ENCODE results near the gene LAD1. TPM values are rescaled to one million over a fixed set of nuclear protein-coding genes. Genes with fewer than 3 reads are reported as not detected.

Gene LAD1
- total RNA-seq, 2 donors from 2014 or later = 13.5 to 13.6 TPM

- Histone ChIP-seq H3K27me3 (ENCODE audit: control insufficient read depth, insufficient read depth, low read length, poor library complexity, severe bottlenecking) (no peaks in the 10 kb centered on the region), H3K9ac (ENCODE audit: extremely low read depth, low read length, poor library complexity, severe bottlenecking) (no peak overlapping the region), H3K36me3 (ENCODE audit: control insufficient read depth, insufficient read depth, low read length) (no peaks in the 10 kb centered on the region), H3K4me1 (ENCODE audit: control insufficient read depth, insufficient read depth, low read length) (peaks cover 8% of the 10 kb centered on the region), H3K9me3 (ENCODE audit: control insufficient read depth, low read length) (no peaks in the 10 kb centered on the region), H3K4me3 (ENCODE audit: low read length) (no peak overlapping the region), H3K27ac (ENCODE audit: low read depth, low read length) (no peak overlapping the region)
- H3K4me1 Mint-ChIP-seq = peaks cover 10% of the 10 kb centered on the region
- no peaks in the 10 kb centered on the region for H3K36me3 Mint-ChIP-seq (ENCODE audit: low read depth)
- 93 to 100% methylated on average over 4 to 6 of the region's 6 CpGs for WGBS, 2 experiments (ENCODE audit: insufficient coverage in 1 of 2, insufficient read length in 1 of 2)
- no peak for TF ChIP-seq CTCF (conservative IDR thresholded peaks at IDR 0.05)
- no peak overlapping the region for H3K27ac Mint-ChIP-seq
- H3K27me3 Mint-ChIP-seq (ENCODE audit: insufficient read depth) = peaks cover 3% of the 10 kb centered on the region
- H3K9me3 Mint-ChIP-seq = peaks cover 3% of the 10 kb centered on the region
- no peak for DNase-seq
- no peak overlapping the region for H3K4me3 Mint-ChIP-seq
These were observed 46.2 kb upstream of the LAD1 start for GRCh38 chr1:201445310-201445709.

- Histone ChIP-seq H3K4me1 (ENCODE audit: control insufficient read depth, insufficient read depth, low read length) (peaks cover 5% of the 10 kb centered on the region), H3K9ac (ENCODE audit: extremely low read depth, low read length, poor library complexity, severe bottlenecking) (no peak overlapping the region), H3K36me3 (ENCODE audit: control insufficient read depth, insufficient read depth, low read length) (no peaks in the 10 kb centered on the region), H3K27me3 (ENCODE audit: control insufficient read depth, insufficient read depth, low read length, poor library complexity, severe bottlenecking) (no peaks in the 10 kb centered on the region), H3K9me3 (ENCODE audit: control insufficient read depth, low read length) (no peaks in the 10 kb centered on the region), H3K4me3 (ENCODE audit: low read length) (no peak overlapping the region), H3K27ac (ENCODE audit: low read depth, low read length) (no peak overlapping the region)
- Mint-ChIP-seq H3K27me3 (ENCODE audit: insufficient read depth) (peaks cover 3% of the 10 kb centered on the region), H3K27ac (no peak overlapping the region), H3K4me1 (peaks cover 10% of the 10 kb centered on the region), H3K36me3 (ENCODE audit: low read depth) (no peaks in the 10 kb centered on the region), H3K9me3 (peaks cover 3% of the 10 kb centered on the region), H3K4me3 (no peak overlapping the region)
- 76 to 81% methylated on average over 4 of the region's 4 CpGs for WGBS, 2 experiments (ENCODE audit: insufficient coverage in 1 of 2, insufficient read length in 1 of 2)
- no peak for TF ChIP-seq CTCF (conservative IDR thresholded peaks at IDR 0.05)
- DNase-seq = no peak
These were observed 45.7 kb upstream of the LAD1 start for GRCh38 chr1:201444792-201445191.

- no peak overlapping the region for H3K27ac Mint-ChIP-seq
- no peak overlapping the region for H3K9ac ChIP-seq (ENCODE audit: extremely low read depth, low read length, poor library complexity, severe bottlenecking)
- no peaks in the 10 kb centered on the region for H3K36me3 Mint-ChIP-seq (ENCODE audit: low read depth)
- H3K9me3 Mint-ChIP-seq = peaks cover 3% of the 10 kb centered on the region
- H3K4me1 Mint-ChIP-seq = peaks cover 4% of the 10 kb centered on the region
- no peaks in the 10 kb centered on the region for H3K27me3 ChIP-seq (ENCODE audit: control insufficient read depth, insufficient read depth, low read length, poor library complexity, severe bottlenecking)
- H3K4me1 ChIP-seq (ENCODE audit: control insufficient read depth, insufficient read depth, low read length) = no peaks in the 10 kb centered on the region
- peaks cover 3% of the 10 kb centered on the region for H3K27me3 Mint-ChIP-seq (ENCODE audit: insufficient read depth)
- WGBS, 2 experiments (ENCODE audit: insufficient coverage in 1 of 2, insufficient read length in 1 of 2) = 88 to 92% methylated on average over 6 to 7 of the region's 7 CpGs
- no peaks in the 10 kb centered on the region for H3K9me3 ChIP-seq (ENCODE audit: control insufficient read depth, low read length)
- TF ChIP-seq CTCF (conservative IDR thresholded peaks at IDR 0.05) = no peak
- H3K4me3 Mint-ChIP-seq = no peak overlapping the region
- DNase-seq = no peak
- H3K36me3 ChIP-seq (ENCODE audit: control insufficient read depth, insufficient read depth, low read length) = no peaks in the 10 kb centered on the region
- H3K4me3 ChIP-seq (ENCODE audit: low read length) = no peak overlapping the region
- no peak overlapping the region for H3K27ac ChIP-seq (ENCODE audit: low read depth, low read length)
These were observed 44.6 kb upstream of the LAD1 start for GRCh38 chr1:201443747-201444146.

Data from endodermal cell (in vitro differentiated cells).